GM18498 (cell line): Measurements from ENCODE around the gene SCYGR1.
"Not testable (repeated sequence)": the region's sequence is repeated elsewhere in the genome, so short reads cannot be mapped to it uniquely, and the experiment has no call there.

Experiments used
- ATAC-seq: cut with Tn5 transposase; IDR thresholded peaks from one replicate; pipeline ENCODE4 v1.9.1; 2021; ENCODE audit warnings: mild to moderate bottlenecking, moderate library complexity; ENCODE audit not compliant: unreplicated experiment

The SCYGR1 gene

GRCh38 chr2:227387583-227387982, at the start of gene SCYGR1:
Gene SCYGR1 (minus strand): TSS chr2:227387949. CDS start chr2:227387949, 0 bp downstream.
- ATAC-seq, result not testable (repeated sequence)

GRCh38 chr2:227436436-227437174, 48.9 kb upstream of the SCYGR1 start:
- ATAC-seq, result no peak

- ATAC-seq, result no peak
Observed at GRCh38 chr2:227433171-227433570, 45.4 kb upstream of the SCYGR1 start.

- no peak for ATAC-seq
Observed at GRCh38 chr2:227430639-227431038, 42.9 kb upstream of the SCYGR1 start.

- no peak for ATAC-seq
Observed at GRCh38 chr2:227428731-227429285, 41.1 kb upstream of the SCYGR1 start.

- ATAC-seq, result no peak
Observed at GRCh38 chr2:227423656-227424499, 36.1 kb upstream of the SCYGR1 start.

- ATAC-seq, result no peak
Observed at GRCh38 chr2:227420087-227421052, 32.6 kb upstream of the SCYGR1 start.

GRCh38 chr2:227416701-227417100, 29.0 kb upstream of the SCYGR1 start:
- ATAC-seq, result no peak

GRCh38 chr2:227415538-227416424, 28.0 kb upstream of the SCYGR1 start:
- ATAC-seq, result peak; percentile 29

- ATAC-seq, result no peak
Observed at GRCh38 chr2:227414846-227415245, 27.1 kb upstream of the SCYGR1 start.

- no peak for ATAC-seq
Observed at GRCh38 chr2:227413371-227413770, 25.6 kb upstream of the SCYGR1 start.

GRCh38 chr2:227412877-227413276, 25.1 kb upstream of the SCYGR1 start:
- no peak for ATAC-seq

GRCh38 chr2:227411990-227412350, 24.2 kb upstream of the SCYGR1 start:
- ATAC-seq, result no peak

GRCh38 chr2:227411320-227411989, 23.7 kb upstream of the SCYGR1 start:
- peak; percentile 75 for ATAC-seq

GRCh38 chr2:227410191-227410590, 22.4 kb upstream of the SCYGR1 start:
- ATAC-seq, result no peak

GRCh38 chr2:227407591-227408151, 19.9 kb upstream of the SCYGR1 start:
- ATAC-seq, result no peak

GRCh38 chr2:227406177-227407031, 18.7 kb upstream of the SCYGR1 start:
- peak; percentile 39 for ATAC-seq
